HepG2 (cell line): Measurements from ENCODE around the gene NRSN2. TPM values are rescaled to one million over a fixed set of nuclear protein-coding genes. Genes with fewer than 3 reads are reported as not detected.

Experiments used
- KLF11 ChIP-seq: IDR thresholded peaks from 2 replicates; pipeline ENCODE4 v1.6.1; 2016; ENCODE audit warnings: missing compliant biosample characterization
- NFE2 ChIP-seq: sonication (generic); formaldehyde crosslinking; IDR thresholded peaks from 2 replicates; pipeline ENCODE4 v1.4.0; 2020; ENCODE audit warnings: missing genetic modification reagents
- RNF2 ChIP-seq: fragments of 450-650 bp; conservative IDR thresholded peaks from 2 replicates; pipeline ENCODE4 v1.6.1; 2016; ENCODE audit warnings: low read depth
- SRSF9 ChIP-seq: fragments of 200-400 bp; formaldehyde crosslinking; IDR thresholded peaks from 2 replicates; pipeline ENCODE4 v1.6.1; 2018; ENCODE audit warnings: borderline replicate concordance, mild to moderate bottlenecking, low read depth, low read length; ENCODE audit not compliant: insufficient read depth, poor library complexity, severe bottlenecking
- ZNF530 ChIP-seq: sonication (generic); formaldehyde crosslinking; IDR thresholded peaks from 2 replicates; pipeline ENCODE4 v1.5.0; 2020; ENCODE audit warnings: low read depth, mild to moderate bottlenecking, missing genetic modification reagents
- ZNF878 ChIP-seq: sonication (generic); formaldehyde crosslinking; IDR thresholded peaks from 2 replicates; pipeline ENCODE4 v1.8.1; 2023; ENCODE audit warnings: mild to moderate bottlenecking, missing genetic modification reagents, moderate library complexity
- ZNF891 ChIP-seq: sonication (generic); formaldehyde crosslinking; IDR thresholded peaks from 2 replicates; pipeline ENCODE4 v1.5.0; 2020; ENCODE audit warnings: mild to moderate bottlenecking, missing genetic modification reagents
- ZSCAN22 ChIP-seq: sonication (generic); formaldehyde crosslinking; IDR thresholded peaks from 2 replicates; pipeline ENCODE4 v1.4.0; 2020; ENCODE audit warnings: mild to moderate bottlenecking, missing genetic modification reagents
- polyA plus RNA-seq, 8 experiments: library from polyadenylated mRNA; depleted of rRNA in 3 of 8; stranded (reverse) in 7 of 8; unstranded in 1 of 8; fragments of >200 nt; fragmentation: Illumina TruSeq in 4 of 8; extraction: Trizol in 4 of 8; gene quantifications; 2 replicates each; pipeline versions ENCODE4 v1.2.1 to v1.2.3, GENCODE V29; 2011 to 2016; ENCODE audit warnings: low read depth in 4 of 8, missing spikeins in 1 of 8, mixed read lengths in 1 of 8; ENCODE audit not compliant: insufficient read depth in 1 of 8
- total RNA-seq, 5 experiments: library from RNA; depleted of rRNA; stranded (reverse); fragments of >200 nt; fragmentation: Illumina TruSeq; extraction: Trizol; gene quantifications; 2 replicates each; pipeline ENCODE4 v1.2.3, GENCODE V29; 2016; ENCODE audit warnings: low read depth in 1 of 5
- TF ChIP-seq, protein P1 (sequence below): sonication (generic); formaldehyde crosslinking; IDR thresholded peaks from 2 replicates; pipeline ENCODE4 v1.4.0; 2020; ENCODE audit warnings: mild to moderate bottlenecking, missing genetic modification reagents
- TF ChIP-seq, protein P2 (sequence below): sonication (generic); formaldehyde crosslinking; IDR thresholded peaks from 2 replicates; pipeline ENCODE4 v1.4.0; 2020; ENCODE audit warnings: missing genetic modification reagents
- TF ChIP-seq, protein P3 (sequence below): IDR thresholded peaks from 2 replicates; pipeline ENCODE4 v1.6.1; 2012; ENCODE audit warnings: low read depth, low read length, improper control_type of control experiment
- TF ChIP-seq, protein P4 (sequence below): sonication (generic); formaldehyde crosslinking; IDR thresholded peaks from 2 replicates; pipeline ENCODE4 v1.5.0; 2020; ENCODE audit warnings: missing genetic modification reagents
- TF ChIP-seq, protein P5 (sequence below): sonication (generic); formaldehyde crosslinking; IDR thresholded peaks from 2 replicates; pipeline ENCODE4 v1.4.0; 2020; ENCODE audit warnings: mild to moderate bottlenecking, missing genetic modification reagents, borderline replicate concordance

NRSN2 gene
- total and polyA plus RNA-seq, 2 of the 13 experiments (the other 11 are each of a cell fraction or from before 2014, with no cell fraction given): 32.3 to 49.4 TPM

DNA sequence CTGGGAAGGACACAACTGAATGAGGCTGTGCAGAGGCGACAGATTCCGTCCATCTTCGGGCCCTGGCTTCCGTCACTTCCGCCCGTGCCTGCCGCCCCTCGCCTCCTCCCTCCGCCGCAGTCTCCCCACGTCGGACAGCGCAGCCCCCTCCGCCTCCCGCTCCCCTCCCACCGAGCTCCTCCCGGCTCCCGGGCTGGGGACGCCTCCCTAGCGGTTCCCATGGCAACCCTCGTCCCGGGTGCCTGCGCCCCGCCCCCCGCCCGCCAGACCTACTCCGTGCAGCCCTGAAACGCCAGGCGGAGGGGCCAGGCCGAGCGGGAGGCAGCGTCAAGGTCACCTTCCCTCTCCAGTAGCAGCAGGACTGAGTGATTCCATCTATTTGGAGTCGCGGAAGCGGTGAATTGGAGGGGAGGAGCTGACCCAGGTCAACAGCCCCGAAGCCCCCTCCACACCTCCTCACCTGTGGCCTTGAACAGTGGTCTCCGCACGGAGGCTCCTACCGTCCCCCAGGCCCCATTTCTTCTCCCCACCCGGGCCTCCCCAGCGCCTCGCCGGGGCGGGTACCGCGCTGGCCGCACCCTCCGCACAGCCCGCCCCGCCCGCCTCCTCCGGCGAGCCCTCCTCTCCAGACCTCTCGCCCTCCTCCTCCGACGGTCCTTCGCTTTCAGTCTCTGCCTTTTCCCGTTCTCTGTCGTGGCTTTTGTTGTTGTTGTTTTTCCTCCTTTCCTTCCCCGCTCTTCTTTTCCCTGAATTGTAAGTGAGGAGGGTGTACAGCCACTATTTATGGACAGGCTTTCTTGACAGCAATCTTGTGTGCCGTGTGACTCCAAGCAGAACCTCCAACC is 951 bp downstream of the NRSN2 start (continued):
- TF ChIP-seq, protein P1, sequence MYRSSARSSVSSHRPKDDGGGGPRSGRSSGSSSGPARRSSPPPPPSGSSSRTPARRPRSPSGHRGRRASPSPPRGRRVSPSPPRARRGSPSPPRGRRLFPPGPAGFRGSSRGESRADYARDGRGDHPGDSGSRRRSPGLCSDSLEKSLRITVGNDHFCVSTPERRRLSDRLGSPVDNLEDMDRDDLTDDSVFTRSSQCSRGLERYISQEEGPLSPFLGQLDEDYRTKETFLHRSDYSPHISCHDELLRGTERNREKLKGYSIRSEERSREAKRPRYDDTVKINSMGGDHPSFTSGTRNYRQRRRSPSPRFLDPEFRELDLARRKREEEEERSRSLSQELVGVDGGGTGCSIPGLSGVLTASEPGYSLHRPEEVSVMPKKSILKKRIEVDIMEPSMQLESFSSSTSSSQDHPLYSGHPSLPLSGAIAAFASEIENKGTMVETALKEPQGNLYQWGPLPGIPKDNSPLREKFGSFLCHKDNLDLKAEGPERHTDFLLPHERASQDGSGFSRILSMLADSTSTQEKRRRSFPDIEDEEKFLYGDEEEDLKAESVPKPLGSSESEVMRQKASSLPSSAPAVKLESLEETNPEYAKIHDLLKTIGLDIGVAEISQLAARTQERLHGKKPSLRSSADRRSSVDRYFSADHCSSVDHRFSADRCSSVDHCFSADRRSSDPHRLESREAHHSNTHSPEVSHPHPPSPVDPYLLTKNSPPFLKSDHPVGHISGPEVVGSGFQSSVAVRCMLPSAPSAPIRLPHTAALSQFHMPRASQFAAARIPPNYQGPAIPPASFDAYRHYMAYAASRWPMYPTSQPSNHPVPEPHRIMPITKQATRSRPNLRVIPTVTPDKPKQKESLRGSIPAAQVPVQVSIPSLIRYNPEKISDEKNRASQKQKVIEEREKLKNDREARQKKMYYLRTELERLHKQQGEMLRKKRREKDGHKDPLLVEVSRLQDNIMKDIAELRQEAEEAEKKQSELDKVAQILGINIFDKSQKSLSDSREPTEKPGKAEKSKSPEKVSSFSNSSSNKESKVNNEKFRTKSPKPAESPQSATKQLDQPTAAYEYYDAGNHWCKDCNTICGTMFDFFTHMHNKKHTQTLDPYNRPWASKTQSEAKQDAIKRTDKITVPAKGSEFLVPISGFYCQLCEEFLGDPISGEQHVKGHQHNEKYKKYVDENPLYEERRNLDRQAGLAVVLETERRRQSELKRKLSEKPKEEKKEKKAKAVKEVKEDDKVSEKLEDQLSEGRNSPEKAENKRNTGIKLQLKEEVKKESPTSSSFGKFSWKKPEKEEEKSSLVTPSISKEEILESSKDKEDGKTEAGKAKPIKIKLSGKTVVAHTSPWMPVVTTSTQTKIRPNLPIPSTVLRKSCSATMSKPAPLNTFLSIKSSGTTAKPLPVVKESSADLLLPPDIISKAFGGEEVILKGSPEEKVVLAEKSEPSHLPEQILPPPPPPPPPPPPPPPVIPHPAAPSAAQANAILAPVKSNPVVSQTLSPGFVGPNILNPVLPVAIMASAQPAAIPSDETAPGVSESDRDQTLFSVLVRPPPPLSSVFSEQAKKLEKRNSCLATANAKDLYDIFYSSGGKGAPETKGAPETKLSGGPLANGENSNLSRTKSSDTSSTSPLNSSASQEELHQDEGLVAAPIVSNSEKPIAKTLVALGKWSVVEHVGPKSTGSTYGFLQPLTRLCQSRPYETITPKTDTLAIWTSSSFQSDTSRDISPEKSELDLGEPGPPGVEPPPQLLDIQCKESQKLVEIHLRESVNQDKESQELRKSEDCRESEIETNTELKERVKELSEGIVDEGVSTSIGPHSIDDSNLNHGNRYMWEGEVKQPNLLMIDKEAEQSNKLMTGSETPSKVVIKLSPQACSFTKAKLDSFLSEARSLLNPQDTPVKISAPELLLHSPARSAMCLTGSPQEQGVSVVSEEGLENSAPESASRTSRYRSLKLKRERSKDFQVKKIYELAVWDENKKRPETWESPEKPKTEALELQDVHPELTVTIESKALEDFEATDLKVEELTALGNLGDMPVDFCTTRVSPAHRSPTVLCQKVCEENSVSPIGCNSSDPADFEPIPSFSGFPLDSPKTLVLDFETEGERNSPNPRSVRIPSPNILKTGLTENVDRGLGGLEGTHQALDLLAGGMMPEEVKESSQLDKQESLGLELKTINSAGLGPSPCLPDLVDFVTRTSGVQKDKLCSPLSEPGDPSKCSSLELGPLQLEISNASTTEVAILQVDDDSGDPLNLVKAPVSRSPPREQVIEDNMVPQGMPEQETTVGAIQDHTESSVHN (CRISPR knock-in tag): 0 out of 2 replicates have a peak, but pooled peaks have one; percentile 43
- TF ChIP-seq, protein P2, sequence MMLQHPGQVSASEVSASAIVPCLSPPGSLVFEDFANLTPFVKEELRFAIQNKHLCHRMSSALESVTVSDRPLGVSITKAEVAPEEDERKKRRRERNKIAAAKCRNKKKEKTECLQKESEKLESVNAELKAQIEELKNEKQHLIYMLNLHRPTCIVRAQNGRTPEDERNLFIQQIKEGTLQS: peak; percentile 39; the same call in 1 of the 2 replicates
- TF ChIP-seq ZNF530 (CRISPR knock-in tag) (no peak), RNF2 (0 out of 2 replicates have a peak, but pooled peaks have one; percentile 18), SRSF9 (no peak), ZNF878 (peak; percentile 90; the same call in 1 of the 2 replicates), KLF11 (CRISPR knock-in tag) (peak; percentile 98; the same call in 1 of the 2 replicates), NFE2 (CRISPR knock-in tag) (no peak), ZSCAN22 (CRISPR knock-in tag) (peak; percentile 75; the same call in 1 of the 2 replicates), ZNF891 (CRISPR knock-in tag) (no peak; the same call in 1 of the 2 replicates)
- TF ChIP-seq, protein P3, sequence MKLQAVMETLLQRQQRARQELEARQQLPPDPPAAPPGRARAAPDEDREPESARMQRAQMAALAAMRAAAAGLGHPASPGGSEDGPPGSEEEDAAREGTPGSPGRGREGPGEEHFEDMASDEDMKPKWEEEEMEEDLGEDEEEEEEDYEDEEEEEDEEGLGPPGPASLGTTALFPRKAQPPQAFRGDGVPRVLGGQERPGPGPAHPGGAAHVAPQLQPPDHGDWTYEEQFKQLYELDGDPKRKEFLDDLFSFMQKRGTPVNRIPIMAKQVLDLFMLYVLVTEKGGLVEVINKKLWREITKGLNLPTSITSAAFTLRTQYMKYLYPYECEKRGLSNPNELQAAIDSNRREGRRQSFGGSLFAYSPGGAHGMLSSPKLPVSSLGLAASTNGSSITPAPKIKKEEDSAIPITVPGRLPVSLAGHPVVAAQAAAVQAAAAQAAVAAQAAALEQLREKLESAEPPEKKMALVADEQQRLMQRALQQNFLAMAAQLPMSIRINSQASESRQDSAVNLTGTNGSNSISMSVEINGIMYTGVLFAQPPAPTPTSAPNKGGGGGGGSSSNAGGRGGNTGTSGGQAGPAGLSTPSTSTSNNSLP: no peak
- TF ChIP-seq, protein P4, sequence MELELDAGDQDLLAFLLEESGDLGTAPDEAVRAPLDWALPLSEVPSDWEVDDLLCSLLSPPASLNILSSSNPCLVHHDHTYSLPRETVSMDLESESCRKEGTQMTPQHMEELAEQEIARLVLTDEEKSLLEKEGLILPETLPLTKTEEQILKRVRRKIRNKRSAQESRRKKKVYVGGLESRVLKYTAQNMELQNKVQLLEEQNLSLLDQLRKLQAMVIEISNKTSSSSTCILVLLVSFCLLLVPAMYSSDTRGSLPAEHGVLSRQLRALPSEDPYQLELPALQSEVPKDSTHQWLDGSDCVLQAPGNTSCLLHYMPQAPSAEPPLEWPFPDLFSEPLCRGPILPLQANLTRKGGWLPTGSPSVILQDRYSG: no peak
- TF ChIP-seq, protein P5, sequence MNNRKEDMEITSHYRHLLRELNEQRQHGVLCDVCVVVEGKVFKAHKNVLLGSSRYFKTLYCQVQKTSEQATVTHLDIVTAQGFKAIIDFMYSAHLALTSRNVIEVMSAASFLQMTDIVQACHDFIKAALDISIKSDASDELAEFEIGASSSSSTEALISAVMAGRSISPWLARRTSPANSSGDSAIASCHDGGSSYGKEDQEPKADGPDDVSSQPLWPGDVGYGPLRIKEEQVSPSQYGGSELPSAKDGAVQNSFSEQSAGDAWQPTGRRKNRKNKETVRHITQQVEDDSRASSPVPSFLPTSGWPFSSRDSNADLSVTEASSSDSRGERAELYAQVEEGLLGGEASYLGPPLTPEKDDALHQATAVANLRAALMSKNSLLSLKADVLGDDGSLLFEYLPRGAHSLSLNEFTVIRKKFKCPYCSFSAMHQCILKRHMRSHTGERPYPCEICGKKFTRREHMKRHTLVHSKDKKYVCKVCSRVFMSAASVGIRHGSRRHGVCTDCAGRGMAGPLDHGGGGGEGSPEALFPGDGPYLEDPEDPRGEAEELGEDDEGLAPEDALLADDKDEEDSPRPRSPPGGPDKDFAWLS (CRISPR knock-in tag): peak; percentile 56; the same call in 1 of the 2 replicates
